ENCODE results near the gene SAMD10. TPM values are rescaled to one million over a fixed set of nuclear protein-coding genes. Genes with fewer than 3 reads are reported as not detected.

SAMD10 gene
- total and polyA plus RNA-seq, 4 donors: 0.74 to 3.4 (median 2.1) TPM

- 91% methylated on average over 14 of the region's 14 CpGs for WGBS
- Histone ChIP-seq H3K9ac (ENCODE audit: low read depth in 1 of 2, low read length in 2 of 2) (no peak overlapping the region), H3K9me3 (ENCODE audit: control insufficient read depth in 4 of 4, low read length in 3 of 4) (no peaks in the 10 kb centered on the region), H3K4me3 (ENCODE audit: low read depth in 1 of 3, low read length in 3 of 3) (no peak overlapping the region), H3K27ac (ENCODE audit: low read depth in 1 of 2, low read length in 2 of 2) (no peak overlapping the region), H3K4me1 (ENCODE audit: control insufficient read depth in 4 of 4, insufficient read depth in 4 of 4, low read length in 3 of 4) (peaks cover 0 to 2% (median 0%) of the 10 kb centered on the region in 4 donors), H3K27me3 (ENCODE audit: control insufficient read depth in 4 of 4, insufficient read depth in 4 of 4, low read length in 3 of 4) (no peaks in the 10 kb centered on the region), H3K36me3 (ENCODE audit: control insufficient read depth in 4 of 4, insufficient read depth in 3 of 4, low read depth in 1 of 4, low read length in 3 of 4) (peaks cover 9 to 42% (median 16%) of the 10 kb centered on the region in 4 donors)
- no peak for DNase-seq (ENCODE audit: low spot score)
- no peak for TF ChIP-seq FOXA1 (IDR thresholded peaks at IDR 0.05)
- no peak for TF ChIP-seq HNF4G (IDR thresholded peaks at IDR 0.05)
Measured at GRCh38 chr20:63937596-63937995, 41.8 kb downstream of the SAMD10 start.

GRCh38 chr20:63935447-63935846 lies 44.0 kb downstream of the SAMD10 start:
- no peak for DNase-seq (ENCODE audit: low spot score)
- H3K4me1 ChIP-seq (ENCODE audit: control insufficient read depth in 4 of 4, insufficient read depth in 4 of 4, low read length in 3 of 4): no peaks in the 10 kb centered on the region
- no peak overlapping the region for H3K9ac ChIP-seq (ENCODE audit: low read depth in 1 of 2, low read length in 2 of 2)
- no peak overlapping the region for H3K4me3 ChIP-seq (ENCODE audit: low read depth in 1 of 3, low read length in 3 of 3)
- H3K36me3 ChIP-seq (ENCODE audit: control insufficient read depth in 4 of 4, insufficient read depth in 3 of 4, low read depth in 1 of 4, low read length in 3 of 4): peaks cover 20 to 52% (median 26%) of the 10 kb centered on the region in 4 donors
- WGBS: 97% methylated on average over 9 of the region's 9 CpGs
- H3K9me3 ChIP-seq (ENCODE audit: control insufficient read depth in 4 of 4, low read length in 3 of 4): no peaks in the 10 kb centered on the region
- no peak overlapping the region for H3K27ac ChIP-seq (ENCODE audit: low read depth in 1 of 2, low read length in 2 of 2)
- TF ChIP-seq YY1 (IDR thresholded peaks at IDR 0.05): no peak
- no peak for TF ChIP-seq CTCF (IDR thresholded peaks at IDR 0.05; ENCODE audit: low read depth, low read length, missing input control)
- no peak for TF ChIP-seq HNF4G (IDR thresholded peaks at IDR 0.05)
- no peak for TF ChIP-seq ATF3 (IDR thresholded peaks at IDR 0.05)
- TF ChIP-seq GABPA (IDR thresholded peaks at IDR 0.05 in 1 of 2, conservative IDR thresholded peaks at IDR 0.05 in 1 of 2): no peak
- TF ChIP-seq NR2F2 (IDR thresholded peaks at IDR 0.05): no peak
- no peaks in the 10 kb centered on the region for H3K27me3 ChIP-seq (ENCODE audit: control insufficient read depth in 4 of 4, insufficient read depth in 4 of 4, low read length in 3 of 4)

GRCh38 chr20:63934271-63935068 lies 45.0 kb downstream of the SAMD10 start:
- TF ChIP-seq RAD21 (IDR thresholded peaks at IDR 0.05) (no peak), REST (IDR thresholded peaks at IDR 0.05) (no peak), MAX (IDR thresholded peaks at IDR 0.05) (no peak), RXRA (IDR thresholded peaks at IDR 0.05) (no peak), JUND (IDR thresholded peaks at IDR 0.05) (no peak), FOXA2 (IDR thresholded peaks at IDR 0.05) (no peak), HNF4G (IDR thresholded peaks at IDR 0.05) (no peak), FOXA1 (IDR thresholded peaks at IDR 0.05) (no peak), SP1 (IDR thresholded peaks at IDR 0.05) (no peak), ZBTB33 (IDR thresholded peaks at IDR 0.05) (no peak), TAF1 (conservative IDR thresholded peaks at IDR 0.05) (no peak), HNF4A (conservative IDR thresholded peaks at IDR 0.05) (no peak), GABPA (IDR thresholded peaks at IDR 0.05 in 1 of 2, conservative IDR thresholded peaks at IDR 0.05 in 1 of 2) (no peak), YY1 (IDR thresholded peaks at IDR 0.05) (no peak), NR2F2 (IDR thresholded peaks at IDR 0.05) (no peak)
- no peak overlapping the region for H3K27ac ChIP-seq (ENCODE audit: low read depth in 1 of 2, low read length in 2 of 2)
- no peaks in the 10 kb centered on the region for H3K4me1 ChIP-seq (ENCODE audit: control insufficient read depth in 4 of 4, insufficient read depth in 4 of 4, low read length in 3 of 4)
- 91% methylated on average over 37 of the region's 37 CpGs for WGBS
- no peak overlapping the region for H3K9ac ChIP-seq (ENCODE audit: low read depth in 1 of 2, low read length in 2 of 2)
- no peak for DNase-seq (ENCODE audit: low spot score)
- peaks cover 19 to 53% (median 24%) of the 10 kb centered on the region in 4 donors for H3K36me3 ChIP-seq (ENCODE audit: control insufficient read depth in 4 of 4, insufficient read depth in 3 of 4, low read depth in 1 of 4, low read length in 3 of 4)
- H3K9me3 ChIP-seq (ENCODE audit: control insufficient read depth in 4 of 4, low read length in 3 of 4): no peaks in the 10 kb centered on the region
- H3K4me3 ChIP-seq (ENCODE audit: low read depth in 1 of 3, low read length in 3 of 3): no peak overlapping the region
- H3K27me3 ChIP-seq (ENCODE audit: control insufficient read depth in 4 of 4, insufficient read depth in 4 of 4, low read length in 3 of 4): no peaks in the 10 kb centered on the region
